ENCODE results near the gene LHX4. TPM values are rescaled to one million over a fixed set of nuclear protein-coding genes. Genes with fewer than 3 reads are reported as not detected.

The LHX4 gene
- total and polyA plus RNA-seq, 2 of the 13 experiments (the other 11 are each of a cell fraction or from before 2014, with no cell fraction given): 0.03 to 0.07 TPM

DNA sequence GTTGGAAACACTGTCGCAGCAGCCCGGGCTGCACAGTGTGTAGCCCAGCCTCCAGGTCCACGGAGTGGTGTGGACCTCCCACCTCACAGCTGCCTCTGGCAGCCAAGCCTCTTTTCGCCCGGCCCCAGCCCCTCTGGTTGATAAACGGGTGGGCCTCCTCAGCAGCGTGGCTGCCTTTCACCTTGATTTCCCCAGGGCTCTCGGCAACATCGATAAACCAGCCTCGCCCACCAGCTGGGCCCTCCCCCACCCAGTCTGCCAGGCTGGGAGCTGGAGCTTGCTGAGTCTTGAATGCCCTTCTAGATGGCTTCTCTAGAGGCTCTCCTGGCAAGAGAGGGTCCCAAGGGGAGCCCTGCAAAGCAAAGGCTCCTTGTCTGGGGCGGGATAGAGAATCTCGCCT is 31.0 kb upstream of the LHX4 start (continued):
- TF ChIP-seq ZNF44 (CRISPR knock-in tag; IDR thresholded peaks at IDR 0.05) (no peak), HOXA3 (CRISPR knock-in tag; IDR thresholded peaks at IDR 0.05) (no peak), SIX1 (CRISPR knock-in tag; IDR thresholded peaks at IDR 0.05; ENCODE audit: borderline replicate concordance) (no peak), ZNF33B (CRISPR knock-in tag; IDR thresholded peaks at IDR 0.05) (no peak), MYNN (CRISPR knock-in tag; IDR thresholded peaks at IDR 0.05; ENCODE audit: low read depth) (no peak), THAP11 (CRISPR knock-in tag; IDR thresholded peaks at IDR 0.05) (no peak), ZNF335 (CRISPR knock-in tag; IDR thresholded peaks at IDR 0.05) (no peak)
- TF ChIP-seq, protein P1, sequence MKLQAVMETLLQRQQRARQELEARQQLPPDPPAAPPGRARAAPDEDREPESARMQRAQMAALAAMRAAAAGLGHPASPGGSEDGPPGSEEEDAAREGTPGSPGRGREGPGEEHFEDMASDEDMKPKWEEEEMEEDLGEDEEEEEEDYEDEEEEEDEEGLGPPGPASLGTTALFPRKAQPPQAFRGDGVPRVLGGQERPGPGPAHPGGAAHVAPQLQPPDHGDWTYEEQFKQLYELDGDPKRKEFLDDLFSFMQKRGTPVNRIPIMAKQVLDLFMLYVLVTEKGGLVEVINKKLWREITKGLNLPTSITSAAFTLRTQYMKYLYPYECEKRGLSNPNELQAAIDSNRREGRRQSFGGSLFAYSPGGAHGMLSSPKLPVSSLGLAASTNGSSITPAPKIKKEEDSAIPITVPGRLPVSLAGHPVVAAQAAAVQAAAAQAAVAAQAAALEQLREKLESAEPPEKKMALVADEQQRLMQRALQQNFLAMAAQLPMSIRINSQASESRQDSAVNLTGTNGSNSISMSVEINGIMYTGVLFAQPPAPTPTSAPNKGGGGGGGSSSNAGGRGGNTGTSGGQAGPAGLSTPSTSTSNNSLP (IDR thresholded peaks at IDR 0.05; ENCODE audit: low read depth, low read length): no peak

DNA sequence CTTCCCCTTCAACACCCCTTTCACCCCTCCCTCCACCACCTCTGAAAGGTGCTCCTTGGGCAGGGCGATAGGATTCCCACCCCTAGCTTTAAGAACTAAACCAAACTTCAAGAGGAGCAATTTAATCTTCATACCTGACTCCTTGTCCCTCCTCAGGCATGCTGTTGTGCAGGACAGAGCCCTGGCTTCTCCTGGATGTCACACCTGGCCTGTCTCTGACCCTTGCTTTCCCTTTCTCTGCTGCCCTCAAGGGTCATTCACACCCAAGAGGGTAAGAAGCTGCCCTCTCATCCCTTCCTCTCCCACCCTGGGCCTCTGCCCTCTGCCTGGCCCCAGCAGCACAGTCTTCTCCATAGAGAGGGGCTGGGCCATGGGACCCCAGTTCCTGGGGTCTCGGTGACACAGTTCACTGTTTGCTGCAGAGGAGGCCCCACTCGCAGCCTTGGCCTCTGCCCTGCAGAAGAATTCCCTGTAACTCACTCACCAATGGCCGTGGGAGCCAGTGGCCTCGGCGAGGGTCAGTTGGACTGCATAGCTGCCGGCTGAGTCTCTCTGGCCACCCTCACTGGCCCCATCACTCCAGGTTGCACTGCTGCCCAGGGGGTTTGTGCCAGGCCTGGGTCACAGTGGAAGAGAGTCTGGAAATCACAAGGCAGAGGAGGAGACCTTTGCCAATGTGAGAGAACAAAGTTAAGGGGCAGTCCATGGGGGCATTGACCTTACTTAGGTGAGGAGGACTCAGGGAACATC is 28.4 kb upstream of the LHX4 start:
- Histone ChIP-seq H3K9me3 (ENCODE audit: low read length) (no peaks in the 10 kb centered on the region), H2AFZ (ENCODE audit: low read length) (no peak overlapping the region), H3K4me2 (ENCODE audit: low read depth, low read length) (no peak overlapping the region), H4K20me1 (ENCODE audit: insufficient read depth, low read length) (no peaks in the 10 kb centered on the region), H3K27ac (ENCODE audit: extremely low read length, insufficient read depth, low read length) (no peak overlapping the region), H3K27me3 (ENCODE audit: control insufficient read depth in 1 of 2, insufficient read depth in 2 of 2, low read length in 2 of 2) (peaks cover 0 to 5% of the 10 kb centered on the region in 2 experiments; a peak in 2 of 5 replicates), H3K36me3 (replicated peaks in 1 of 2; ENCODE audit: control insufficient read depth in 1 of 2, insufficient read depth in 2 of 2, low read length in 2 of 2) (no peaks in the 10 kb centered on the region), H3K79me2 (ENCODE audit: insufficient read depth, low read length) (no peaks in the 10 kb centered on the region), H3K4me3 (replicated peaks in 1 of 3; ENCODE audit: insufficient read depth in 1 of 3, low read depth in 2 of 3, low read length in 3 of 3) (no peak overlapping the region; a peak in 1 of 6 replicates), H3K9ac (ENCODE audit: insufficient read depth, low read depth, low read length) (no peak overlapping the region), H3K4me1 (ENCODE audit: insufficient read depth, low read length) (no peaks in the 10 kb centered on the region)
- intact Hi-C loops (cut with micrococcal nuclease; ENCODE audit: unreplicated experiment): no loop called here
- POLR2A ChIA-PET: no interaction called here
- no peak for DNase-seq (ENCODE audit: low spot score)
- peak; percentile 36; the same call in 2 of the 3 replicates for ATAC-seq
- in situ Hi-C loops (cut with HindIII; ENCODE audit: extremely low pct_ligation_motif_present, low pct_unique_long_range_greater_than_20kb): no loop called here
- WGBS (ENCODE audit: low lambda C conversion rate): 12% methylated on average over 3 of the region's 7 CpGs
- CTCF ChIA-PET (ENCODE audit: low intra/inter-chr PET ratio, low total read pairs): no interaction called here
- no peak for FAIRE-seq
- no TSS peak for BruUV-seq (replicated peaks)
- TF ChIP-seq PCBP1 (IDR thresholded peaks at IDR 0.05; ENCODE audit: borderline replicate concordance, low read depth, low read length) (no peak), RFX3 (CRISPR knock-in tag; IDR thresholded peaks at IDR 0.05) (no peak), ETS1 (CRISPR knock-in tag; IDR thresholded peaks at IDR 0.05) (no peak), ATF6 (CRISPR knock-in tag; conservative IDR thresholded peaks at IDR 0.05) (no peak), ZNF496 (CRISPR knock-in tag; IDR thresholded peaks at IDR 0.05; ENCODE audit: insufficient replicate concordance) (no peak), ZNF367 (CRISPR knock-in tag; IDR thresholded peaks at IDR 0.05; ENCODE audit: borderline replicate concordance) (no peak), NCOA1 (CRISPR knock-in tag; IDR thresholded peaks at IDR 0.05) (no peak)
- TF ChIP-seq, protein P2, sequence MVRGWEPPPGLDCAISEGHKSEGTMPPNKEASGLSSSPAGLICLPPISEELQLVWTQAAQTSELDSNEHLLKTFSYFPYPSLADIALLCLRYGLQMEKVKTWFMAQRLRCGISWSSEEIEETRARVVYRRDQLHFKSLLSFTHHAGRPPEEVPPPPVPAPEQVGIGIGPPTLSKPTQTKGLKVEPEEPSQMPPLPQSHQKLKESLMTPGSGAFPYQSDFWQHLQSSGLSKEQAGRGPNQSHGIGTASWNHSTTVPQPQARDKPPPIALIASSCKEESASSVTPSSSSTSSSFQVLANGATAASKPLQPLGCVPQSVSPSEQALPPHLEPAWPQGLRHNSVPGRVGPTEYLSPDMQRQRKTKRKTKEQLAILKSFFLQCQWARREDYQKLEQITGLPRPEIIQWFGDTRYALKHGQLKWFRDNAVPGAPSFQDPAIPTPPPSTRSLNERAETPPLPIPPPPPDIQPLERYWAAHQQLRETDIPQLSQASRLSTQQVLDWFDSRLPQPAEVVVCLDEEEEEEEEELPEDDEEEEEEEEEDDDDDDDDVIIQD (CRISPR knock-in tag; IDR thresholded peaks at IDR 0.05; ENCODE audit: low read depth): no peak
